Skin epidermis (tissue), 12 donors: Measurements from ENCODE around the gene PRKG1.
"Not testable (repeated sequence)": the region's sequence is repeated elsewhere in the genome, so short reads cannot be mapped to it uniquely, and the experiment has no call there.

Experiments
- H3K27ac ChIP-seq, 21 experiments: fragments of 200-600 bp; sonication (generic) in 11 of 21; one replicate each; pipeline ENCODE4 v1.5.0; 2020; ENCODE audit warnings: mild to moderate bottlenecking in 3 of 21, inconsistent platforms in 2 of 21, moderate library complexity in 2 of 21
- H3K4me3 ChIP-seq, 7 experiments: fragments of 200-600 bp; sonication (generic) in 2 of 7; one replicate each; pipeline ENCODE4 v1.5.0; 2020; ENCODE audit warnings: inconsistent platforms in 2 of 7, mild to moderate bottlenecking in 2 of 7, moderate library complexity in 1 of 7

The PRKG1 gene

DNA sequence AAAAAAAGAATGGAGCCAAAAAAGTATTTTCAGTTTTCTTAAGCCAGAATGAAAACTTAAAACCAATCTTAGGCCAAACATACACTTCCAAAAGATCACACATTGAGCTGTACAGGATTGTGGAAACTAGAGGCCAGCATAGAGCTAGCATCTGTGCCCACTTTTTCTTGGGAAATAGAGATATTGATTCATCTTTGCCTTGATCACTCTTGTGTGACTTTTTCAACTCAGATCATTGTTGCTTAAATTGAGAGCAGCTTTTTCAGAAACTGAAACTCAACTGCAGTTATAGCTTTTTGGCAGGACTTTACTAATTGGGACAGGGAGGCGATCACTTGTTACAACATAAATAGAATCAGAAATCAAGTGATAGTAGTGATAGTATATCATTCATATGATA is 132.2 kb downstream of the PRKG1 start:
- Histone ChIP-seq H3K4me3 (no peak overlapping the region), H3K27ac (no peak overlapping the region)

DNA sequence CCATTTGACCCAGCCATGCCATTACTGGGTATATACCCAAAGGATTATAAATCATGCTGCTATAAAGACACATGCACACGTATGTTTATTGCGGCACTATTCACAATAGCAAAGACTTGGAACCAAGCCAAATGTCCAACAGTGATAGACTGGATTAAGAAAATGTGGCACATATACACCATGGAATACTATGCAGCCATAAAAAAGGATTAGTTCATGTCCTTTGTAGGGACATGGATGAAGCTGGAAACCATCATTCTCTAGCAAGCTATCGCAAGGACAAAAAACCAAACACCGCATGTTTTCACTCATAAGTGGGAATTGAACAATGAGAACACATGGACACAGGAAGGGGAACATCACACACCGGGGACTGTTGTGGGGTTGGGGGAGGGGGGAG is 138.7 kb downstream of the PRKG1 start:
- not testable (repeated sequence) for H3K4me3 ChIP-seq, H3K27ac ChIP-seq

DNA sequence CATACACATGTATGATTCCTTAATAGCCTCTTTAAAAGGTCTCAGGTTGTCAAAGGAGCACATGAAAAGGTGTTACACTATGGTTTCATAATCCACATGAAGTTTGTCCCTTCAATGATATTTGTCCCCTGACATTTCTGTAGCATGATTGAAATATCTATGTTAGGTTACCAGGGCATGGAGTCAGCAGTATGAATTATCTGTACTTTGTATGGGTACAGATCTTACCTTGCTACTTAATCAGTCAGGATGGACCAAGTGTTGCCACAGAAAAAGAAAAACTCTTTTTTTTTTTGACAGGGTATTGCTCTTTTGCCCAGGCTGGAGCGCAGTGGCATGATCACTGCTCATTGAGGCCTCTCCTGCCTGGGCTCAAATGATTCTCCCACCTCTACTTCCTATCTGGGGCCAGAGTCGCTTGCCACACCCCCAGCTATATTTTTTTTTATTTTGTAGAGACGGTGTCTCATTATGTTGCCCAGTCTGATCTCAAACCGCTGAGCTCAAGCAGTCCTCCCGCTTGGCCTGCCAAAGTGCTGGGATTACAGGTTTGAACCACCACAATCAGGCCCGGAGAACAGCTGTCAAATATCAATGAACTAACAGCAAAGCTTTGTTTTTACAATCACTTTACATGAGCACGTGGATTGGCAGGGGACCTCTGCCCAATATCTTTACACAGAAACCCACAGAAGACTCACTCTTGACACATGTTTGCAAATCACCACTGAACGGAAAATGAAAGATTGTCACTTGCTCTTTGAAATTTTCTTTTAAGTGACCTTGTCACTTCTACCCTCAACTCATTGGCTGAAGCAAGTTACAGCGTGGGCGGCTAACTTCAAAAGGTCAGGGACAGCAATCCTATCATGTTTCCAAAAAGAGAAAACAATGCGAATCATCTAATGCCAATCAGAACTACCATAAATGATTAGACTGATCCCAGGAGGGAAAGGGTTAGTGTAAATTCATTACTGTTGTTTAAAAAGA is 140.2 kb downstream of the PRKG1 start:
- H3K4me3 ChIP-seq = no peak overlapping the region
- no peak overlapping the region for H3K27ac ChIP-seq

DNA sequence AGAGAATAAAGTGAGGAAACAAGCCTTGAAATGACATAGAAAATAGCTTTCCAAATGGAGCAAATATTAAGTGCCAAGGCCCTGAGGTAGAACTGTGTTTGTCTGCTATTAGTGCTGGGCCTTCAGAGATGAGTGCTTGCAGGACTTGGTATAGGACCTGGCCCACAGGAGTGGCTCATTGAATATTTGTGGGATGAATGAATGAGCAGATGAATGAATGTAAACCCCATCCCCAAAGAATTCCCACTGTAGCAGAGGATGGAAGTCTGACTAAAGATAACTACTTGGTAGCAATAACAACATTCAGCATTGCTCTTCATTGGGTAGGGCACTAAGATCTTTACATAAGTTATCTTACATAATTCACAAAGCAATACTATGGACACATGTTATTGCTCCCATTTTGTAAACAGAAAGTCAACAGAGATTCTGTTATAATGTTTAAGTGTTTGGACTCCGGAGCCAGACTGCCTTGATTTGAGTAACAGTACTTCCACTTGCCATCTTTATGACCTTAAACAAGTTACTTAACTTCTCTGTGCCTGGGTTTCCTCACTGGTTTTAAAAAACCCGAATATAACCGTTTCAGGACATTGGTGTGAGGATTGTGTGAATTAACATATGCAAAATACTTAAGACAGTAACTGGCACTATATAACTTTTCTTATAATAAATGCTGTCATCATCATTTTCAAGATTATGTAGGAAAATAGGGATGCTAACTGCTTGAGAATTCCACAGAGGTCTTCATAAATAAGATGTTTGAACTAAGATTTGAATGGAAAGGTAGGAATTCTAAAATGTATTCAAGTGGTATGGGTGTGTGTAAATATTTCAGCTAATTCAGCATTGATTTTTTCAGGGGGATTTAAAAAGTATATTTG is 141.9 kb downstream of the PRKG1 start:
- Histone ChIP-seq H3K4me3 (no peak overlapping the region), H3K27ac (no peak overlapping the region)

DNA sequence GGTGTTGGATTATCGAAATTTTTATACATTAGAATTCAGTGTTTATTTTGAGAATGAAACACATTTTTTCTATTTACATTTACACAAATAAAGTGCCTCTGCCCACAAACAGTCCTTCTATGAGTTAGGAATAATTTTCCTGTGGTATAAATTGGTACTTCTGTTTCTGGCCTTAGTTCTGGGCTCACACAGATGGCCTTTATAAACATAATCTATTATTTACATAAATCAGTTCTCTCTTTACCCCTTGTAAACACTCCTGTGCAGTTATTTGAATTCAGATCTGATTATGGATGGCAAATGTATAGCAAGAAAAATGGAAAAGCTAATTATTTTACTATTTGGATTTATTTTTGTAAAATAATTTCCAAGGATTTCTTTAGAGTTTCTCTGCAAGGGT is 143.2 kb downstream of the PRKG1 start:
- Histone ChIP-seq H3K4me3 (no peak overlapping the region), H3K27ac (peak overlapping the region in 3 of 21 experiments; percentile 8 to 49 (median 34))

DNA sequence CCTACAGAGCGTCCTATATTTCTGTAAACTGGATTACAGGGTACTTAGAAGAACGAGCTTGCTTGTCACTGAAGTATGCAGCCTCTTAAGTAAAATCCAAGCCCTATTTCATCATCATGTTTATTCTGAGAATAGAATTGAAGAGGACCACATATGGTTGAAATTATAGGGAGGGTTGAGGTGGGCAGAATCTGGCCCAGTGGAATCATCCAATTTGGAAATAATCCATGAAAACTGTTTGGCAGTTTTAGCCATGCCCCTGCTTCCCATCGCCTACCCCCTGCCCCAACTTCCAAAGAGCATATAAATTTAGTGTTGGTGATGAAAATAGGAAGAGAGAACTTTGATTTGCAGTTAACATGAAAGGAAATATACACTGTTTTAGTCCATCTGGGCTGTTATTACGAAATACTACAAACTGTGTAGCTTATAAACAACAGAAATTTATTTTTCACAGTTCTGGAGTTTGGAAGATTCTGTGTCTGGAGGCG is 150.4 kb downstream of the PRKG1 start:
- H3K4me3 ChIP-seq = no peak overlapping the region

DNA sequence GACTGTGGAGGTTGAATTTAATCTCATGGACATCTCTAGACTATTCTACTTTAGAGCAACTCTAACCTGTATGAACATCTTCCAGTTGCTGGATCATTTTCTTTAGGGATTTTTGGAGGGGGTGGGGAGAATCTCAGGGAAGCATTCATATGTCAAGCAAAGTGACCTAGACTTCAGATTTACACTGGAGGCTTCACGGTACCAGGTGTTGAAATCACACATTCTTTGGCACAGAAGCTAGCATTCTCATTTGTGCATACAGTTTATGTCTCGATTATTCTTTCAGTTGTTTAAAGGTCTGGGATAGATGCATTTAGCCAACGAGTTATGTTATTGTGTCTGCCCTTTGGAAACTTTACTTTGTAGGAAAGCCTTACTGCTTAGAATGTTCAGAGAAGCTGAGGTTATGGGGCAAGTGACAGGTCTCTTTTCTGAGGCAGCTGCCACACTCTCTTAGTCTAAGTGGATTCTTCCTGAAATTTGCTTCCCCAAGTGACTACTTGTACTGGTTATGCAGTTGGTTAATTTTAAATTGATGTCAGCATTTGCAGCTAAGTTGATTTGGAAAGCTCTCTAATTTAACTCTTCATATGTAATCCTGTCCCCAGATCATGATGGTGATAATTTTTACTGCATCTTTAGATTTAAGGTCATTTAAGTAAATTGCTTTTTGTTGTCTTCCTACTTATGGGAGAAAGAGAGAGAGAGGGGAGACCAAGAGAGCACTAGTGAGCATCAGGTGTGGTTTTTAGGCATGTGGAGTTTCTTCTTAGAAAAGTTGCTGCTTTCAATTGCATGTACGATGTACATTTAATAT is 153.8 kb downstream of the PRKG1 start:
- Histone ChIP-seq H3K27ac (peak overlapping the region in 2 of 21 experiments; percentile 5 to 10), H3K4me3 (no peak overlapping the region)

More for the DNA sequence above, 150.4 kb downstream of the PRKG1 start:
- H3K27ac ChIP-seq = peak overlapping the region in 3 of 21 experiments; percentile 7 to 55 (median 53)

DNA sequence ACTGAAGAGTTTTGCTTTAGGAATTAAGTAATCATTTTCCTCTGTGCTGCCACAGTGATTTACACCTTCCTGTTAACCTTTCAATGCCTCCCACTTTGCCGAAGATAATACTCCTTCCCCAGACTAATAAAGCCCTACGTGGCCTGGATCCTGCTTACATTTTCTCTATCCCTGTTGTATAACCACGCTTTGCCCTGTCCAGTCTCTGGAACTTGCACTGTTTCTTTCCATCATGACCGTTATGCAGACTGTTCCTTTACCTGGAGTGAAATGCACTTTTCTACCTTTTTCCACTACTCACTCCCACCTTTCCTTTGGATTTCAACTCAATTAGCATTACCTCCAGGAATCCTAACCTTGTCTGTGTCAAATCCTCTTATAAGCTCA is 154.4 kb downstream of the PRKG1 start:
- Histone ChIP-seq H3K4me3 (no peak overlapping the region), H3K27ac (peak overlapping the region in 1 of 21 experiments; percentile 10)

DNA sequence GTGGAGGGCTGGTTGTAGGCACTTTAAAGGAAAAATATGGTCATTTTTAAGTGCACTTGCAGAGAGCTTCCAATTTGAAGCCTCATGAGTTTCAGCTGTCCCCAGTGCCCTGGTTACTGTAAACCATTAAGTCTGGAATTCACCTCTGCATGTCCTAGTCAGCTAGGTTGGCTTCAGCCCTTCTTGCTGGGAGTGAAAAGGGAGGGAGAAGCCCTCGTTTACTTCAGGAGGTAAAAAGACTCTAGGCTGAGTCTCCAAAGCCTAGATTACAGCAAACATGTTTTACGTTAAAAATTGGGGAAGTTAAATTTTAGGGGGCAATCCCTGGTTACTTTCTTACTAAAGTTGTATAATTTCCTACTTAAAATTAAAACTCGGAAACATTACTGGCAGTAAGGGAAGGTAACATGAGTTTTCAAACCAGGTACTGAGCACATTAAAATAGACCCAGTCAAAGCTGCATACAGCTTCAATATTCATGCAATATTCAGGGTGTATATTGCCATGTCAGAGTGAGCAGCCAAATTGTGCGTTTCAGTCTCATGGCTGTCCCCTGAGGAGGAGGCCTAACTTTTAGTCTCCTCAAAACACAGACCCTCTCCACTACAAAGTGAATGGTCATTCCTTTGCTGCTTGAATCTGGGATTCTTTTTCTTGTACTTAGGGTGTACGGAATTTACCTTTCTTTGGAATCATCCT is 156.7 kb downstream of the PRKG1 start:
- no peak overlapping the region for H3K4me3 ChIP-seq
- no peak overlapping the region for H3K27ac ChIP-seq

DNA sequence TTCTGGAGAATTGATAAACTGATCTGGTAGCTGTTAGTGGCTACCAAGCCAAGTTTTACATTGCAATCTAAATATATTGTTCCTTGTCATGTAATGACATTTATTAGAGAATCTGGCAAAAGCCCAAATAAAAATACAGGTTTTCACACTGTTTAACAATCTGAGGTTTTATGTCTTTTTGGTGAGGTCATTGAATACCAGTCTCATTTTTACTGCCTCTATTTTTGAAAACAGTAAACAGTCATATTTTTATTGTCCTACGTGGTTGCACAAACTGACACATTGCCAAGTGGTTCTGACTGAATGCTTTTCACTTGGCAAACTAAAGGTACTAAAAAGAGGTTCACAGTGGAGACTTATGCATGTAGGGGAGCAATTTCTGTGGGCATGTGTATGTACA is 157.5 kb downstream of the PRKG1 start:
- Histone ChIP-seq H3K27ac (no peak overlapping the region), H3K4me3 (no peak overlapping the region)

DNA sequence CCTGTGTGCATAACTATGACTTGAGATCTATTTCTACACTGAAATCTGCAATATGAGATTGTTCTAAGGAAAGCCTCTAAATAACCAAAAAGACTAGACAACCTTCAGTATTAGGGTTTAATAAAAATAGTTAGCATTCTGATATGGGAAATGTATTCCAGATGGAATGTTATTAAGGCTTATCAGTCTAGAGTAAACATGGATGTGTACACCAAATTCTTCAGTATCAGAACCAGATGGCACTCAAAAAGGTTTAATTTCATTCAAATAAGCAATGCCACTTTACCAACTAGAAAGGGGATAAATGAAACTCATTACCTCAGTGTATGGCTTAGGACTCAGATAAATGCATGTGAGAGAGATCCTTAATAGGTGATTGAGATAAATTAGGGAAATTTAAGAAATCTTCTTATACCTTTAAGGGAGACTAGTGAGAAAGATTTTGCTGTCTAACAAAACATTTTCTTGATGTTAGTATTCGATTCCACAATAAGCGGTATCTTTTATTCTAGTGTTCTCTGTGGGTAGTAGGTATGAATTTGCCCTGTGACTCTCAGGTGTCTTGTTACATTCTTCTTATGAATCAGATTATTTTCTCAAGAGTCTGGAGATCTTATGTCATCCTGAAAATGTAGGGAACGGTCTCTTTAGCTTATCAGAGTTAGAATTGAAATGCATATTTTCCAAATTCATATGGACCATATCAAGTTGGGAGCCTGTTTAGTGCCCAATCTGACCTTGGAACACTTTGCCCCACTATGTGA is 159.2 kb downstream of the PRKG1 start:
- Histone ChIP-seq H3K27ac (no peak overlapping the region), H3K4me3 (no peak overlapping the region)

DNA sequence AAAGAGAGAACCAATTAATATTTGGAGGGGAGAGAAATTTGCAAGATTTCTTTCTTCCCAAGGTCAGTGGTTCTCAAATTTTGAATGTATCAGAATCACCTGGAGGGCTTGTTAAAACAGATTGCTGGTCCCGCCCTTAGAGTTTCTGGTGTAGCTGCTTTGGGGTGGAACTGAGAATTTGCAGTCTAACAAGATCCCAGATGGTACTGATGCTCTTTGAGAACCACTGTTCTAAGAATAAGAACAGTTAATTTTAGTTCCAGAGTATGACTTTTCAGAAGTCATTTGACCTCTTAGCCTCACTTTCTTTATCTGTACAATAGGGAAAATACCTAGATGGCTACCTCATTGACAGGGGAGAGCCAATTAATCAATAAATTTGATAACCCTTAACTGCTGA is 161.6 kb downstream of the PRKG1 start:
- H3K4me3 ChIP-seq = no peak overlapping the region

DNA sequence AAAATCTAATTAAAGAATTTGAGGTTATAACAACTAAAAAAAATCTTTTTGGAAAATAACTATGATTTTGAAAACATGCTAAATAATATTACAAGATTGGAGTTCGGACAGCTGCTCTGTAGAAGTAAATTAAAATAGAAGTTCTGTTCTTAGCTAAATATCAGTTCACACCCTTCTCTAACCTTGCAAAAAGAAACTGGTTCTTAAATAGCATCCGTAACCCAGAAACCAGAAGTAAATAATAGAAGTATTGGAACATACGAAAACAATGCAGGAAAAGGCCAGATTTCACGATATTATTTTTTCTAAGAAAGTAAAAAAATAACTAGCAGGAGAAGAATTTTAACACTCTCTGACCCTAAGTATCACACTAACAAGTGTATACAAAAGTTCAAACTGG is 164.7 kb downstream of the PRKG1 start:
- H3K27ac ChIP-seq = no peak overlapping the region
- H3K4me3 ChIP-seq = no peak overlapping the region

More for the DNA sequence above, 161.6 kb downstream of the PRKG1 start:
- H3K27ac ChIP-seq = no peak overlapping the region

DNA sequence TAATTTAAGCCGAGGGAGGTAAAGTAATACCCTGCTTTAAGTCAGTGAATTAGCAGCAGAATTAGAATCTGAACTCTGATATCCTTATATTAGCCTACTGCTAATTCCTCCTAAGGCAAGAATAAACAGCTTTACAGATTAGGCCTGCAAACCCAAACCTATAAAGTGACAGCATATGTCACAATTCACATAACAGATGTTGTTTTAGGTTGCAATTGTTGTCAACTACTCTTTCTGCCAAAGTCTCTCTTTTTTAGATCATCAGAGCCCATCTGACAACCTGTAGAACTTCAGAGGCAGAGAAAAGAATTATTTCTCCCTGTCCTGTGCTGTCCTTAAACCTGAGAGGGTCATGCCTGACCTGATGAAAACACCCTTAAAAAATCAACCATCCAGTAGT is 167.2 kb downstream of the PRKG1 start:
- H3K27ac ChIP-seq = no peak overlapping the region

DNA sequence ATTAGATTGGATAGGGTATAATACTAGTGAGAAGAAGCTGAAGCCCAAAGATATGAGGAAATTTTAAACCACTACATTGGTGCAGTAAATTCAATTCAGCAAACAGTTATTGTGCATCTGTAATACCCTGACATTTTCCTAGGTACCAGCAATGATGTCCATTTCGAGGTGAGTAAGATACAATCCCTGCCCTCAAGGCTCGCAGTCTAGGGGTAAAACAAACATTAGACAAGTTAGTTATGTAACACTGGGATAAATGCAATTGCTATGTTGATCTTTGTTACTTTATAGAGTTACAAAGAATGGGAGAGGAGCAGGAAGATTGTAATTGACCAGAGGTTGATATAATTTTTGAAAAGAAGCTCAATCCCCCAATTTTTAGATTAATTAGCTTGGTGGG is 168.1 kb downstream of the PRKG1 start:
- Histone ChIP-seq H3K27ac (no peak overlapping the region), H3K4me3 (no peak overlapping the region)

More for the DNA sequence above, 167.2 kb downstream of the PRKG1 start:
- H3K4me3 ChIP-seq = no peak overlapping the region

DNA sequence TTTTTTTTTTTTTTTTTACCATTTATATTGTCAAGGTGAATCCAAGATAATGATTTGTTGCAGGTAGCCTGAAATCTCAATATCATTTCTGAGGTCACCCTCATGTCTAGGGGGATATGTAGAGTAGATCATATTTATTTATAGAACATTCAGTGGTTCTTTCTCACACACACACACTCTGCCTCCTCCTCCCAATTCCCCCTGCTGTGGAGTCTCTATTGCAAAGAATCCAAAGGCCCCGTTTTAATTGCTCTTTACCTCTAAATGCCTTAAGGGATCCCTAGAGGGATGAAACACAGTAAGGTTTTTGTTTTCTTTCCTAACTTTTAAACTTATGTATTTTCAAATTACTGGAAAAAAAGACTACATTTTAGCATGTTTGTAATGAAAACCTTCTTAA is 170.0 kb downstream of the PRKG1 start:
- H3K27ac ChIP-seq = no peak overlapping the region
- no peak overlapping the region for H3K4me3 ChIP-seq

DNA sequence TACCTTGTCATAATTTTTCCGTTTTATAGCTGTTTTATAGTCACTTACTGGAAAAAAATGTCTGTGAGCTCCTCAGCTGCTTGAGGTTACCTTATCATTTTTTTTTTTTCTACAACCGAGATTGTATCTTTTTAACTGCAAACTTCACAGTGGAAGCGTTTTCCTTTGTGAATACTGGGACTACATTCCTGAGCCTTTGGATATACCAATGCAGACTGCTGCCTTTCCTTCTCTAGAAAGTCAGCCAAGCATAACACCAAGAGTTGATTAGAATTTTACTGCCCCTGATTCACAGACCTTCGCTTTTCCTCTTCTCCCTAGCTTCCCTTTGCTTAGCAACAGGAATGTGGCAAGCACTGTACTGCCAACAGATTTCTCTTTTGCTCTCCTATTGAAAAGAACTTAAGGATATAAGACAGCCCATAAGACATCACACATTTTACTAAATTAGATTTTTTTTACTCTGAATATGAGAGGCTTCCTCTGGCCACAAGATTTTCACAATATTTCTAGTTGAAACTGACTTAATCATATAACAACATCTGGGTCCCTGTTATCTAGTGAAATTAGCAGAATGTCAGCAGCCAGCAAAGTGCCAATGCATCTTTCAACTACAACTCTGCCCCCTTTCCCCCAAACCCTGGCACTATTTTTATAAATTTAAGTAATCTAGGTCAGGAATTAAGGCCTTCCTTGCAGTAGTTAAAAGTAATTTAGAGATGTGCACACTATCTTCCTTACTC is 170.6 kb downstream of the PRKG1 start:
- H3K27ac ChIP-seq = no peak overlapping the region
- H3K4me3 ChIP-seq = no peak overlapping the region

DNA sequence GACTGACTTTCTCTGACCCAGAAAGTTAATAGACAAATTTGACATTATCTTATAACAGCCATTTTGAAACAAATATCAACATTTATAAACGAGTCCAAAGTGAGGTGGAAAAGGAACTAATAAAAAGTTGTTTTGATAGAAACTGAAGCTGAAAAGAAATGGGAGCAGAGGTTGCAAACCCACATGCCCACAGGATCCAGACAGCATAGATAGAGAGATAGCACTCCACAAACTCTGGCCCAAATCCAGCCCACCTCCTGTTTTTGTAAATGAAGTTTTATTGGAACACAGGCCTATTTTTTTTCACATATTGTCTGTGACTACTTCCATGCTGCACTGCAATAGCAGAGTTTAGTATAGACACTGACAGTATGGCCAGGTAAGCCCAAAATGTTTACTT is 171.9 kb downstream of the PRKG1 start:
- Histone ChIP-seq H3K27ac (no peak overlapping the region), H3K4me3 (no peak overlapping the region)
